Dermis blood vessel endothelial cell (primary cell): Measurements from ENCODE around the gene CLN3. TPM values are rescaled to one million over a fixed set of nuclear protein-coding genes. Genes with fewer than 3 reads are reported as not detected.

Experiments
- DNase-seq: peaks from one replicate; pipeline ENCODE4 v3.0.0; 2010
- total RNA-seq: library from RNA; depleted of rRNA; stranded (reverse); fragments of >200 nt; gene quantifications from 2 replicates; pipeline ENCODE4 v1.2.3, GENCODE V29; 2014

The CLN3 gene
- 20.1 and 29.2 TPM in 2 replicates for total RNA-seq

DNA sequence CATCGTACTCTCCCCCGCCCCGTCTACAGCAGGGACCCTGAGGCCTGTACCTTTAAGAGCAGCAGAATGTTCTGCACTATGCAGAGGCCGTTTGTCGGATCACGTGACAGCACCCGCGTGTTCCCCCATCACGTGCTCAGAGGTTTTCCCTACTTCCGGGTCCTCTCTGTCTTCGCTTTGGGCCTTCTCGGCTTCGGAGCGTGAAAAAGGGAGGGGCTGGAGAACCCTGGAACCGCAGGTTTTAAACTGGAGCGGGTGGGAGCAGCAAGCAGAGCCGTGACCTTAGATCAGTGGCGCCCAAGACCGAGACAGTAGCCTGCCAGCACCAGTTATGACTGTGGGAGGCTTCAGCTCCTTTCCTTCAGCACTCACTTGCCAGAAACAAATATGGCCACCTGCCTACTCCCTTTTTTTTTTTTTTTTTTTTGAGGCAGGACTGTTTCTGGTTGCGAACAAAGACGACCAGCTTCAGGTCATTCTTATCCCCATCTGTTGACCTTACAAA, at the start of gene CLN3:
TSS of gene CLN3 (minus strand) at position 105 of the 505 bp plus-strand sequence. CDS start 315 bp downstream, outside the sequence.
- DNase-seq = peak; percentile 95

- no peak for DNase-seq
Observed at GRCh38 chr16:28540346-28540745, 48.5 kb upstream of the CLN3 start.

DNA sequence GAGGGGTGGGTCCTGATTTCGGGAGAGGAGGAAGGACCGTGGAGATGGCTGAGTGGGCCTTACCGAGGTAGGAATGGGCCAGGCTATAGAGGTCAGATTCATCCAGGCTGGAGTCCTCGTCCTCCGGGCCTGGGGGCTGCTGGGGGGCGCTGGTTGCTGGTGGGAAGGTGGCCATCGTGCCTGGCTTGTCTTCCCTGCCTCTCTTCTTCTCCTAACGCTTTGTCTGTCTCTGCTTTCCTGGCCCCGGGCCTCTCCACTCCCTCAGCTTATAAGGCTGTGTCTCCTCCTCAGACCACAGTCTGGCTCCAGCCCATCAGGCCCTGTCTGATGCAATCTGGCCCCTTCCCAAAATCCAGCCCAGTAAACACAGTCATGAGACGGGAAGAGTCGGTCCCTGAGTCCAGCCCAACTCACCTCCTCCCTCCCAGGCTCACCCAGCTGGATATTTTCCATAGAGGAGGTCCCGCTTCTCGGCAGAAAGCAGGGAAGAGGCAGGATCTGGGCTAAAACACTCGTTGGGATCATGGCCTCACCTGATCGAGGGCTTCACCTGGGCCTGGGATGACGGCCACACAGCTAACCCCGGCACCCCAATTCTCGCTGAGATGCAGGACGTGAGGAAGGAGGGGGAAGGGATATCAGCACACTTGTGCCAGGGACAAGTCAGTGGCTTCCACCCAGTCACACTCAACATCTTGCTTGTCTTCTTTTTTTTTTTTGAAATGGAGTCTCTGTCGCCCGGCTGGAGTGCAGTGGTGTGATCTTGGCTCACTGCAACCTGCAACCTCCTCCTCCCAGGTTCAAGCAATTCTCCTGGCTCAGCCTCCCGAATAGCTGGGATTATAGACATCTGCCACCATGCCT, 47.1 kb upstream of the CLN3 start, which contains the start of gene NUPR1:
TSS of gene NUPR1 (minus strand) at position 242 of the 864 bp plus-strand sequence. CDS start at position 175, 67 bp downstream.
- peak; percentile 72 for DNase-seq

DNA sequence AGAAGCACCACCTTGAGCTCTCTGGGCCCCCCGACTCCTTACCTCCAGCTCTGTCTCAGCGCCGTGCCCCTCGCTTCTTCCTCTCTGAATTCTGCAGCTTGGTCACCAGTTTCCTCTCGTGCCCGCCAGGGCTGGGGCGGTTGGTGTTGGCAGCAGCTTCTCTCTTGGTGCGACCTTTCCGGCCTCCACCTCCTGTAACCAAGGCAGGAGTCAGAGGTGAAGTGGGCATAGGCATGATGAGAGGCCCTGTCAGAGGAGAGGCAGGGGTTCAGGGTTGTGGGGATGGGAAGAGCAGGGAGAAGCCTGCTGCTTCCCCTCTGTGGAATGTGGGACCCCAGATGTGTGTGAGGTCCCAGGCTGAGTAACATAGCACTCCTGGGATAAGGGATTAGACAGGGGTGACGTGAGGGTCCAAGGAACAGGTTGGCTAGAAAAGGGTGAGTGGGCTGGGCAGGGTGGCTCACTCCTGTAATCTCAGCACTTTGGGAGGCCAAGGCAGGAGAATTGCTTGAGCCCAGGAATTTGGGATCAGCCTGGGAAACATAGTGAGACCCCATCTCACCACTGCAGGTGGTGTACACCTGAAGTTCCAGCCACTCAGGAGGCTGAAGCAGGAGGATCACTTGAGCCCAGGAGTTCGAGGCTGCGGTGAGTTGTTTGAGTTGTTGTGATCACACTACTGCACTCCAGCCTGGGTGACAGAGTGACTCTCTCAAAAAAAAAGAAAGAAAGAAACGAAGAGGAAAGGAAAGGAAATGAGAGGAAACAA, 46.3 kb upstream of the CLN3 start:
- no peak for DNase-seq

DNA sequence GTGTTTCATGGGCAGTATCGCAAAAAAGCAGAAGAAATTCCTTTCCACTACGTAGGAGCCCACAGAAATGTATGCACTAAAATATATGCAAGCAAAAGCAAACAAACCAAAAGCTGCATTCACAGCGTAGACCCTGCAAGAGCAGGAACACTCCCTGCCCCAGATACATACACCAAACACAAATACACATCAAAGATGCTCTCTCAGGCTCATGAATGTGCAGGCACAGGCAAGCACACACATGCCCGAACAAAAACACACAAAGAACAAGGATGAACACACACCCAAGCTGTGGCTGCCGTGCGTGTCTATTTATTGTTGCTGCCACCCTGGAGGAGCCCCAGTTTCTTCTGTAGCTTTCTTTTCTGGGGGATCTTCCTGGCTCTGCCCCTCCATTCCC, 45.2 kb upstream of the CLN3 start:
- no peak for DNase-seq

DNA sequence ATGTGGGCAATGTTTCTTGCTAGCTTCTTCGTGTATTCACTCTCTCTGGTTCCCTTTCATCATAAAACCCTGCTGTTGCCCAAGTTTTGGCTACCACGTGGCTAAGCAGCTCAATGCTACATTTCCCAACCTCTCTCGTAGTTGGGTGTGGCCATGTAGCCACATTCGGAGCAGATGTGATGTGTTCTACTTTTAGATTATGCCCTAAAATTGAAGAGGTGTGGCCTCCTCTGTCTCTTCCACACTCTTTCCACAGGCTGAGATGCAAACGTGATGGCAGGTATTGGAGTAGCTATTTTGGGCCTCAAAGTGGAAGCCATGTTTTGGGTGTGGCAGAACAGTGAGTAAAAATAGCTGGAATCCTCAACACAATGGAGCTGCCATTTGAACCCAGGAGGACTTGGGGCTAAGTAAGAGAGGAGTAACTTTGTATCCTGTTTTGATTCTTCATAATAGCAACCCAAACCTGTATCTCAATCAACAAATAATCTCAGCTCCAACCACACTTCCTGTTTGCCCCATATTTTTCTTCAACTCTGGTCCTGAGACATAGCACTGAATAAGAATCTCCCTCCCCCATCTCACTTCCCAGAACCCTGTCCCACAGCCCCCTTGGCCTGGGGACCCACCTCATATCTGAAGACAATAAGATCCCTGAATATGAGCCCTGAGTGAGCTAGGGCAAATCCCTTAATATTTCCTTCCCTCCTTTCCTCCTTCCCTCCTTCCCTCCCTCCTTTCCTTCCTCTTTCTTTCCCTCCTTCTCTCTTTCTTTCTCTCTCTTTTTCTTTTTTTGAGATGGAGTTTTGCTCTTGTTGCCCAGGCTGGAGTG, 42.9 kb upstream of the CLN3 start:
- DNase-seq = peak; percentile 10

DNA sequence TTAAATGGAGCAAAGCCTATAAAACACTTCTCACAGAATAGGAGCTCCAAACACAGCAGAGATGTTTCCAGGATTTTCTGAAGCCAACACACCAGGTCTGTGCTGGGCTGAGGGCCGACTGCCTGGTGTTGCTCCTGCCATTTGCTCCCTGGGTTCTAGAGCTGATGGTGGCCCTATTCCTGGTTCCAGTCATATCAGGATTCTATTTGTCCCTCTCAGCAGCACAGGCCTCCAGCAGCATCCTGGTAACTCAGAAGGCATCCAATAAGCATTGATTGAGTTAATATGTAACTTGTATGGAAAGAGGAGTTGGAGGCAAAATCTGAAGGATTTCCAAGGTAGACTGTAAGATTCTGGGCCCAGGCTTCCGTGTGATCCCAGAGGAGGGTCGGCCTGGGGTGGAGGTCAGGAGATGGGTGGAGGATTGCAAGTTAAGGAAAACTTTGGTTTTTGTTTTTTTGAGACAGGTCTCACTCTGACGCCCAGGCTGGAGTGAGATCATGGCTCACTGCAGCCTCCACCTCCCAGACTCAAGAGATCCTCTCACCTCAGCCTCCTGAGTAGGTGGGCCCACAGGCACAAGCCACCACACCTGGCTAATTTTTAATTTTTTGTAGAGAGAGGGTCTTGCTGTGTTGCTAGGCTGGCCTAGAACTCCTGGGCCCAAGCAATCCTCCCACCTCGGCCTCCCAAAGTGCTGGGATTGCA, 41.2 kb upstream of the CLN3 start:
- no peak for DNase-seq

DNA sequence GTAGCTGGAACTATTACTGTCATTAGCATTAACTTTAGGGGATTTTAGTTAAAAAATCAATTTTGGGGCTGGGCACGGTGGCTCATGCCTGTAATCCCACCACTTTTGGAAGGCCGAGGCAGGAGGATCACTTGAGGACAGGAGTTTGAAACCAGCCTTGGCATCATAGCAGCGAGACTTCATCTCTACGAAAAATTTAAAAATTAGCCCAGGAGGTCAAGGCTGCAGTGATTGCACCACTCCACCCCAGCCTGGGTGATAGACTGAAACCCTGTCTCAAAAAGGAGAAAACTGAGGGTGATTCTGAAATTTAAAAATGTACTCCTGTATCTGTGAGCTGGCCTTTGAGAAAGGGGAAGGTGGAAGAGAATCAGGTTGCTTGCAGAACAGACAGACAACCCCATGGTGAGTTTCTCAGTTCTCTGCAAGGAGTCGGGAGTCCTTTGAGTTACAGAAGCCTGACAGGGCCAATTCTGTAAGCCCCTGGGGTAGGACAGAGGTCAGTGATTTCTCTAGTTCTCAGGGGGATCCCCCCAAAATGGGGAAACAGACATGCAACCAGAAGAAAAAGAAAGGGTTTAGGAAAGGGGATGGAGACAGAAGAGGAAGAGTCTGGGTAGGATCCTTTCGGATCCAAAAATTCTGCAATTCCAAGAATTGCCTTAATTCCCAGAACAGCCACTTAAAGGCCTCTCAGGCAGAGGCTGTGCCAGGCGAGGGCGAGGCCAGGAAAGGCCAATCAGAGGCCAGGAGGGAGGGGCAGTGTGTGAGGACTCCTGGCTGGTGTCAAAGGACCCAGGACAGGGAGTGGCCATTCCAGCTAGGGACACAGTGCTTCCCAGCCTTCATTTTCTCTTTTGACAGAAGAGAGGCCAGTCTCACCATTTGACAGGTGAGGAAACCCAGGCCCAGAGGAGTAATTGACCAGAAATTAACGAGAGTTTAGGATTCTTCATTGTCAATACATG, 40.2 kb upstream of the CLN3 start:
- no peak for DNase-seq

DNA sequence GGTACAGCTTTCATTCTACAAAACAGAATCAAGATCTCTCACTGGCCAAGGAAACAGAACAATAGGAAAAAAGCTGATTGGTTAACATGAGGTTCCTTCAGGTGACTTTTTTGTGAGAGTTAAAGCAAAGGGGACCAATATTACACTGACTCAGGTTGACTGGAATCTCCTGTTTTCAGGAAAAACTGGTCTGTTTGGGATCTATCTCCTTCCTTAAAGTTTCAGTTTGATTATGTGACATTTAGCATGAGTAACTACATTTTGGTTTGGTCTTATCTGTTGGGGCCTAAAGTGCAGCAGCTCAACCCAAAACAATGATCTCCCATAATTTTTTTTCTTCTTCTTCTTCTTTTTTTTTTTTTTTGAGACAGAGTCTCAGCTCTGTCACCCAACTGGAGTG, 37.2 kb upstream of the CLN3 start:
- DNase-seq = no peak

- no peak for DNase-seq
Observed at GRCh38 chr16:28528463-28528867, 36.6 kb upstream of the CLN3 start.

DNA sequence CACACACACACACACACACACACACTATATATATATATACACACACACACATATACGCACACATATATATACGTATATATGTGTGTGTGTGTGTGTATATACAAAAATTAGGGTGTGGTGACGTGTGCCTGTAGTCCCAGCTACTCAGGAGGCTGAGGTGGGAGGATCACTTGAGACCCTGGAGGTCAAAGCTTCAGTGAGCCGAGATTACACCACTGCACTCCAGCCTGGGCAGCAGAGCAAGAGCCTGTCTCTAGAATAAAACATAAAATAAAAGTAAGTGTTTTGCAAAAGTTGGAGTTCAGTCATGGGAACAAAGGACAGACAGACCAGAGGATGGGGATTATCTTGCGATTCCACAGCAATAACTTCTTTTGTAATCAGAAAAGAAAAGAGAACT, 36.1 kb upstream of the CLN3 start:
- no peak for DNase-seq

DNA sequence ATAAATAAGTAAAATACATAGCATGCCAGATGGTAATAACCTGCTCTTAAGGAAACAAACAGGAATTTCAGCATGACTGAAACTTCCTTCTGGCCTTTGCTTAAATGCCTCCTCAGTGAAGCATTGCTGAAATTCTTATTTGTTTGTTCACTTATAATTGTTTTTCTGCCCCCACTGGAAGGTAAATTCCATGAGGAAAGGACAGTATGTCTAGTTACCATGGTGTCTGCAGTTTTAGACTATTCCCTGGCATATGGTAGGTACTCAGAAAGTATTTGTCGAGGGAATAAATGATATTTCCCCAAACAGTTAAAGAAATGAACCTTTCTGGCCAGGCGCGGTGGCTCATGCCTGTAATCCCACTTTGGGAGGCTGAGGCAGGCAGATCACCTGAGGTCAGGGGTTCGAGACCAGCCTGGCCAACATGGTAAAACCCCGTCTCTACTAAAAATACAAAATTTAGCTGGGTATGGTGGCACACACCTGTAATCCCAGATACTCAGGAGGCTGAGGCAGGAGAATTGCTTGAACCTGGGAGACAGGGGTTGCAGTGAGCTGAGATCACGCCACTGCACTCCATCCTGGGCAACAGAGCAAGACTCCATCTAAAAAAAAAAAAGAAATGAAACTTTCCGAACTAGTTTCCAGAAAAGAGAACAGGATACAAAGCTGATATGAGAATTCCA, 35.4 kb upstream of the CLN3 start:
- peak; percentile 71 for DNase-seq

- DNase-seq = no peak
Observed at GRCh38 chr16:28526201-28527099, 34.6 kb upstream of the CLN3 start.

GRCh38 chr16:28524681-28525171, 32.9 kb upstream of the CLN3 start:
- peak; percentile 23 for DNase-seq

DNA sequence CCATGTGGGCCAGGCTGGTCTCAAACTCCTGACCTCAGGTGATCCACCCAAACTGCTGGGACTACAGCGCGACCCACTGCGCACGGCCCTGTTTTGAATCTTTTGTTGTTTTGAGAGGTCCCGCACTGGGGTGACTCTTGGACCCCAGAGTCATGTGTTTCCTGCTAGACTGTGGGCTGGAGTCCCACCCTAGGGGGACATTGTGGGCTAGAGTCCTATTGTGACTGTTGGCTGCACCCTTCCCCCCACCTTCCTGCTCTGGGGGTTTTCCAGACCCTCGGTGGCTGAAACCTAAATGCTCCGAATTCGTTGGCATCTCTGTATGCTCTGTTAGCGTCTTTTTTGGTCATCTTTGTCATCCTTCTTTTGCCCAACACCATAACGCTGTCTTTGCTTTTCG, 30.9 kb upstream of the CLN3 start:
- no peak for DNase-seq

GRCh38 chr16:28521436-28521835, 29.6 kb upstream of the CLN3 start:
- no peak for DNase-seq

DNA sequence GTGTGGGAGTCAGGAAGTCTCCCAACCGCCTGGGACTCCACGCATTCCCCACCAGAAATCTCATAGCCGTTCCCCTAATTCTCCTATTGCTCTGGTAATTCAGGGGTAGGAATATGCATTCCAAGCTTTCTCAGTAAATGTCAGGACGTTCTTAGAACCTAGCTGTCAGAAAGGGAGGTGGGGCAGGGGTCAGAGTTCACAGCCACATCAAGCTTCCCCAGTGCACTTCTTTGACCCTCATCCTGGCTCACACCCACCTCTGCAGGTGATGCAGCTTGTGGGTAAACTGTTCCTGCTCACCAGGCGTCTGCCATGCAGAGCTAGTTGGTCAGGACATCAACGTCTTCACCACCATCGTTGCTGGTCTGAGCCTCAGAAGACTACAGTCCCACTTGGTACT, 28.8 kb upstream of the CLN3 start:
- no peak for DNase-seq

DNA sequence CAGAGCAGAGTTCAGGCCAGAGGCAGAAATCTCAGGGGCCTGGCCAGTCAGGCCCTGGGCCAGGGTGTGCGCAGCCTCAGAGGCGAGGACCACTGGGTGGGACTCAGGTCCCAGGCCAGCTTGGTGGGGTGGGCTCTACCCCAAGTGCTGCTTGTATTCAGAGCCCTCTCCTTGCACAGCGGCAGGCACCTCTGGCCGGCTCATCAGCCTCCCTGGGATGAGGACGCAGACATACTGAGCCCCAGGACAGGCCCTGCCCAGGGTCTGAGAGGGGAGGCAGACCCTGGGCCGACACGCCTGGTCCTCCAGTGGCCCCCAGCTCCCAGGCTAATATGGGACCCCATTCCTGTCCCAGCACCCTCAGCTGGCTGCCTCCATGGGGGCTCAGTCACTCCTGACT, 22.4 kb upstream of the CLN3 start:
- no peak for DNase-seq
